Measurements from ENCODE around the gene LPAR3.

- TF ChIP-seq CTCF (conservative IDR thresholded peaks at IDR 0.05; ENCODE audit: low read depth, low read length) (no peak), EZH2phosphoT487 (IDR thresholded peaks at IDR 0.05; ENCODE audit: borderline replicate concordance, low read length) (no peak), EZH2 (IDR thresholded peaks at IDR 0.05; ENCODE audit: low read length, unreplicated experiment) (no peak)
These were observed 37.8 kb downstream of the LPAR3 start for GRCh38 chr1:84855168-84855567.

Measured in PC-3 (cell line).